GDM1 (cell line): Measurements from ENCODE around the gene YTHDF1.

Source experiments
- DNase-seq: peaks from one replicate; lab custom pipeline; 2025; lab: John Stamatoyannopoulos, UW

YTHDF1 gene

DNA sequence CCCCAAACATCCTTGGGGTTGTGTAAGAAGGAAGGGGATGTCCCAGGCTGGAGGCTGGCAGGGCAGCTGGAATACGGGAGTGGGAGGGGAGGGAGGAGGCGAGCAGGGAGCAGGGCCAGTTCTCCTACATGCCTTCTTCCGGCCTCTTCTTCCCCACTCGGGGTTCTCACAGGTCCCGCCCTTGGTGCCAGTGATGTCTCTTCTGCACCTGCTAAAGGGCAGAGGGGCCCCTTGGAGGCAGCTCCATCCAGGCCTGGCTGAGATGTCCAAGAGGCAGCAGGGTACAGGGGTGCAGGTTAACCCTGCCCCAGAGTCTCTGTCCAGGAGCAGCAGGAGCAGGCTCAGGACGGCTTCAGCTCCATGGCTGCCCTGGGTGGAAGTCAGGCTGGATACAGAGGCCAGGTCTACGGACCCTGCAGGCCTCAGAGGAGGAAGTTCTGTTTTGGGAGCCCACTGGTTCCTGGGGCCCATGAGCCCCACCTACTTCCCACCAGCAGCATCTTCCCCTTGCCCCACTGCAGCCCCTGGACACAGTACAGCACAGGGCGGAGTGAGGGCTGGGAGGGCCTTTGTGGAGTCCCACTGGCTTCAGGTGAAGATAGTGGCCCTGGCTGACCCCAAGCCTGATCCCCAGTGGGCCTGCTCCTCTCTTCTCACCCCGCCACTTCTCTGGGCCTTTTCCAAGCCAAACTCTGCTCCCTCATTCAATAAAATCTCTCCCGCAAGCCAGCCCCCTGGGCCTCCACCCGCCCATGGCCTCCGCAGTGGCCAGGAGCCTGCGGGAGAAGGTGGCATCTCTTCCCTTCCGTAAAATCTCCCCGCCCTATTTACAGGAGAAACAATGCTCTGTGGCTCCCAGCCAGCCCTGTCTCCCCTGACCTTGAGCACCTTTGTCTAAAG lies 60.4 kb downstream of the YTHDF1 start:
- DNase-seq, result no peak

DNA sequence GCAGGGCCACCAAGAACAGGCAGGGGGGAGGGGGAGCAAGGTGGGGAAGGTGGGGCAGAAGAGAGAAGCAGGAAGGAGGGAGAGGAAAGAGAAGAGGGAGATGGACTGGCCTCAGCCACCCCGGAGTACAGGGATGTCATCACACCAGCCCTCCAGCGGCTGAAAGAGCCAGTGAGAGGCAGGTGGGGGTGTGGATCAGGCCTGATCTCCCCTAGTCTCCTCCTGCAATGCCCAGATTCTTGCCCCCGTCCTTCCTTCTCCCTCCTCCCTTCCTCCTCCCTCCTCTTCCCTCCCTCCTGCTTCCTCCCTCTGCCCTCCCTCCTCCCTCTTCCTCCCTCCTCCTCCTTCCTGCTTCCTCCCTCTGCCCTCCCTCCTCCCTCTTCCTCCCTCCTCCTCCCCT lies 61.5 kb downstream of the YTHDF1 start:
- no peak for DNase-seq

DNA sequence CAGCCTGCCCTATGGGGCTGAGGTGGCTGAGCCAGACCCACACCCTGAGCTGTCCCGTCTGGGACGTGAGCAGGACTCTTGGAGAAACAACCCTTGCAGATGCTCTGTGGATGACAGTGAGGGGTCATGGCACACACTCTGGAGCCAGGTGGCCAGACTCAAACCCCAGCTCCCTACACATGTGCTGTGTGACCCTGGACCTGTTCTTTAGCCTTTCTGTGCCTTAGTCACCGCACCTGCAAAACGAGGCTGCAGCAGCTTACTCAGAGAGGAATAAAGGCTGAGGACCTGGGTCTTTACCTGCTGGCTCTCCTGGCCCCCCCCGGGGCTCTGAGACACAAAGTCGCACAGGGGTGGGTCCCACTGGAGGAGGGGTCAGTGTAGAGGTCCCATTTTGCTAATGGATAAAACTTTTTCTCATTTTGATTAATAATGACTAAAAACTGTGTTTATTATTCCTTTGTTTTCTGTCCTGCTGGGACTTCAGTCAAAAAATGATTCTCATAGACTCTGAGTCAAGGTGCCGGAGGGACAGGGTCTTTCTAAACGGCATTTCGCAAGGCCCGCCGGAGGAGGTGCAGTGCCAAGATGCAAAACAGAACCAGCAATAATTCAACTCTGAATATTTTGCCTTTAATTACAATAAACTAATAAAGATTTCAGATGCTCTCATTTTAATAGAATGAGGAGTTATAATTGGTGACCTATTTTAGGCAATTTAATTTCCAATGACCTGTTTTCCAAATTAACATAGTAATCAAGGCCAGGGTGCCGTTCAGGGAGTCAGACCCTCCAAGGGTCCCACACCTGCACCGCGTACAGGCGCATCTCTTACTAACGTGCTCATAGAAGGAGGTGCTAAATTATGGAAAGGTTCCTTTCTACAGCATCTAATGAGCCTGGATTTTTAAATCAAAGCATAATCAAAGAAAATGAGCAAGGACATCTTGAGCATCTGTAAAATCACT lies 62.4 kb downstream of the YTHDF1 start:
- no peak for DNase-seq

GRCh38 chr20:63152322-63153253 lies 63.3 kb downstream of the YTHDF1 start:
- DNase-seq, result no peak

- no peak for DNase-seq
Measured at GRCh38 chr20:63151554-63152321, 64.2 kb downstream of the YTHDF1 start.

DNA sequence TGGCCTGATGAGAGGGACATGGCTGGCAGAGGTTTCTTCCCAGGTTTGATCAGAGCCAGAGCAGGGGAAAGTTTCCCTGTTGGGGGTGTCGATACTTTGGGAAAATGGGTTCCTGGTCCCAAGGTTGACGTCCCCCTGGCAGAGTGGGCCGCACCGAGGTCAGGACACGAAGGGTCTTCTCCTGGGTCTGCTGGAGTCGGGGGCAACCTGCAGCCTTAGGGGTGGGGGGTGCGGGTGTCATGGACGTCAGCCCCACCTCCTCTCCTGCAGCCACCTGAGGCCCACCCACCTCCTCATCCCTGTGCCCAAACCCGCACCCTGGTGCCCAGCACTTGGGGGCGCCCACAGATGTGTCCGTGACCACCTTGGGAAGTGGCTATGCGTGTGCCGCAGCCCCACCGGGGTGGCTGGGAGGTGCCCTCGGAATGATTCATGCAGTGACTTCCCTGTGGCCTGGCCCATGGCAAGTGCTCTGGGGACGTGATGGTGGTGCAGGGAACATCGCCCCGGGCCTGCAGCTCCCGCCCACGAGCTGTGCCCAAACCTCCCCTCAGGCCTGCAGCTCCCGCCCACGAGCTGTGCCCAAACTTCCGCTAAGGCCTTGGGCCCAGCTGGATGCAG lies 64.9 kb downstream of the YTHDF1 start:
- no peak for DNase-seq

DNA sequence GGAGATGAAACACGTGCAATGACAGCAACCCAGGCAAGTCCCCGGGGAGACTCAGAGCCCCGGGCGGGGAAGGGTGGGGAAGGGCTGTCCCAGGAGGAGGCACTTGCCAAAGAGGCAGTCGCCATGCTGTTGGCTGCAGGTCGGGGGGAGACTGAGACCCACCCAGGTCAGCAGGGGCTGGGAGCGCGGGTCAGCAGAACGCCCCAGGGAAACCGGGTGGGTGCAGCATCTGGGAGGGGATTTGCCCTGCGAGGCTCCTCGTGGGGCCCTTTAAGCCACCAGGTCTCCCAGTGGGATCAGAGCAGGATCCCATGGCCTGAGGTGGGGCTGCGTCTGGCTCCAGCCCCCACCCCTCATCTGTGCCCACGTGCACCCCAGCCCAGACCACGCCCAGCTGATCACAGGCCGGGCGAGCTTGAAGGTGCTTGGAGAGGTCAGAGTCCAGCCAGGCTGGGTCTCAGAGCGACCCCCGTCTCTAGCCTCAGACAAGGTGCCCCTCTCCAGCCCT lies 65.5 kb downstream of the YTHDF1 start:
- DNase-seq, result no peak

GRCh38 chr20:63149531-63150192 lies 66.3 kb downstream of the YTHDF1 start:
- DNase-seq, result no peak

- DNase-seq, result no peak
Measured at GRCh38 chr20:63148696-63149095, 67.2 kb downstream of the YTHDF1 start.

DNA sequence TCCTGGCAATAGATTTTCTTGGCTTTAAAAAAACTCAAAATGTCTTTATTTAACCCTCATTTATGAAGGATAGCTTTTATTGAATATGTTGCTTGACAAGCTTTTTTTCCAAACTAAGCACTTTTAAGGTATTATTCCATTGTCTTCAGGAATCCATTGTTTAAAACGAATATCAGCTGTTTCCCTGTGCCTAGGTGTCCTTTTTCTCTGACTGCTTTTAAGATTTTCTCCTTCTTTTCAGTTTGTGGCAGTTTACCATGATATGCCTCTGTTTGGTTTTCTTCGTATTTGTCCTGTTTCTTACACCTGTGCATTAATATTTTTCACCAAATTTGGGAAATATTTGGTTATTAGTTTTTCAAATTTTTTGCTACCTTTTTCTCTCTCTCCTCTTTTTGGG lies 68.4 kb downstream of the YTHDF1 start:
- no peak for DNase-seq
